ENCODE measurements around the gene EIF4E1B. TPM values are rescaled to one million over a fixed set of nuclear protein-coding genes. Genes with fewer than 3 reads are reported as not detected.

Gene EIF4E1B
- polyA plus RNA-seq, 1 donor from 2014 or later = 0.82 TPM

DNA sequence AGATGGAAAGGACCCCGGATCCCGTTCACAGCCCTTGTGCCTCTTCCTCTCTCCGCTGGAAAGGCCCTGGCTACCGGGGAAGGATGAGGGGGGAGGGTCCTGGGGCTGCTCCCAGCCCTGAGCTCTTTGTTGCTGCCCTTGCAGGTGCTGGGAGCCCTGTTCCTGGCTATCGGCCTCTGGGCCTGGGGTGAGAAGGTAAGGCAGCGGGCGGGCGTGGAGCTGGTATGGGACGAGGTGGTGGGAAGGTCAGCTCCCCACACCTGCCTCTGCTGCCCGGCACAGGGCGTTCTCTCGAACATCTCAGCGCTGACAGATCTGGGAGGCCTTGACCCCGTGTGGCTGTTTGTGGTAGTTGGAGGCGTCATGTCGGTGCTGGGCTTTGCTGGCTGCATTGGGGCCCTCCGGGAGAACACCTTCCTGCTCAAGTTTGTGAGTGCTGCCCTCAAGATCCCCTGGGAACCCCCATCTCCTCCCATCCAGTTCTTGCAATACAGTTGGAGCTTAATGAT, 21.1 kb downstream of the EIF4E1B start:
- H4K20me1 ChIP-seq (ENCODE audit: insufficient read depth) = no peaks in the 10 kb centered on the region
- no peaks in the 10 kb centered on the region for H3K9me2 ChIP-seq (ENCODE audit: insufficient read depth, low read length)
- no peaks in the 10 kb centered on the region for H3K36me3 ChIP-seq (ENCODE audit: insufficient read depth, low read length)
- H3K4me3 ChIP-seq (ENCODE audit: low read length) = no peak overlapping the region
- H2AFZ ChIP-seq (ENCODE audit: low read depth, low read length) = no peak overlapping the region
- H3K27ac ChIP-seq (ENCODE audit: low read length) = no peak overlapping the region
- no peak for TF ChIP-seq POLR2AphosphoS5 (IDR thresholded peaks at IDR 0.05)
- H3K79me2 ChIP-seq (replicated peaks; ENCODE audit: insufficient read depth, low read length) = peaks cover 9% of the 10 kb centered on the region
- H3K9me3 ChIP-seq (ENCODE audit: low read length) = no peaks in the 10 kb centered on the region
- no peaks in the 10 kb centered on the region for H3K27me3 ChIP-seq (ENCODE audit: insufficient read depth, low read depth, low read length)
- H3K4me2 ChIP-seq (ENCODE audit: low read length) = no peak overlapping the region
- no peak overlapping the region for H3K9ac ChIP-seq (ENCODE audit: low read length)
- H3F3A ChIP-seq (ENCODE audit: insufficient read depth, low read length, poor library complexity, severe bottlenecking) = no peaks in the 10 kb centered on the region

DNA sequence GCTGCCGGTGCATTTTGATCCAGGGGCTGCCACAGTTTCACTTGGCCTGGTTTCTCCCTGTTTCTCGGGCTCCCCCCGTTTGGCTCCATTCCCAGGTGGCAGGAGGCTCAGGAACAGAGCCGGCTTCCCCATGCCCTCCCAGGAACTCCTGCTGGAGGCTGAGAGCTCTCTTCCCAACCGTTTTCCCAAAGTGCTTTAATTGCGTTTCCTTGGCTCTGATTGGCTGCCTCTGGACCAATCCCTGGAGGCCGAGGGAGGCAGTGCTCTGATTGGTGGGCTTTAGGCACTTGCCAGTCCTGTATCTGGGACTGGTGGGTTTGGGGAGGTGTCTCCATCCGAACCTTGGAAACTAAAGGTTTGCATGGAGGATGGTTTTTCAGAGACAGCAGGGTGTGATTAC, 21.7 kb downstream of the EIF4E1B start:
- Histone ChIP-seq H3F3A (ENCODE audit: insufficient read depth, low read length, poor library complexity, severe bottlenecking) (no peaks in the 10 kb centered on the region), H3K4me2 (ENCODE audit: low read length) (no peak overlapping the region), H4K20me1 (ENCODE audit: insufficient read depth) (no peaks in the 10 kb centered on the region), H3K36me3 (ENCODE audit: insufficient read depth, low read length) (no peaks in the 10 kb centered on the region), H3K9ac (ENCODE audit: low read length) (no peak overlapping the region), H2AFZ (ENCODE audit: low read depth, low read length) (no peak overlapping the region), H3K9me2 (ENCODE audit: insufficient read depth, low read length) (no peaks in the 10 kb centered on the region), H3K9me3 (ENCODE audit: low read length) (no peaks in the 10 kb centered on the region), H3K4me3 (ENCODE audit: low read length) (no peak overlapping the region), H3K79me2 (replicated peaks; ENCODE audit: insufficient read depth, low read length) (peaks cover 9% of the 10 kb centered on the region), H3K27me3 (ENCODE audit: insufficient read depth, low read depth, low read length) (no peaks in the 10 kb centered on the region), H3K27ac (ENCODE audit: low read length) (no peak overlapping the region)
- TF ChIP-seq TAF1 (IDR thresholded peaks at IDR 0.05; ENCODE audit: low read depth) (no peak), RAD21 (conservative IDR thresholded peaks at IDR 0.05) (no peak), EP300 (conservative IDR thresholded peaks at IDR 0.05; ENCODE audit: poor library complexity, severe bottlenecking) (no peak), EZH2 (IDR thresholded peaks at IDR 0.05; ENCODE audit: borderline replicate concordance, insufficient read depth, low read length, poor library complexity, severe bottlenecking) (no peak), SMC3 (conservative IDR thresholded peaks at IDR 0.05; ENCODE audit: poor library complexity) (no peak)

DNA sequence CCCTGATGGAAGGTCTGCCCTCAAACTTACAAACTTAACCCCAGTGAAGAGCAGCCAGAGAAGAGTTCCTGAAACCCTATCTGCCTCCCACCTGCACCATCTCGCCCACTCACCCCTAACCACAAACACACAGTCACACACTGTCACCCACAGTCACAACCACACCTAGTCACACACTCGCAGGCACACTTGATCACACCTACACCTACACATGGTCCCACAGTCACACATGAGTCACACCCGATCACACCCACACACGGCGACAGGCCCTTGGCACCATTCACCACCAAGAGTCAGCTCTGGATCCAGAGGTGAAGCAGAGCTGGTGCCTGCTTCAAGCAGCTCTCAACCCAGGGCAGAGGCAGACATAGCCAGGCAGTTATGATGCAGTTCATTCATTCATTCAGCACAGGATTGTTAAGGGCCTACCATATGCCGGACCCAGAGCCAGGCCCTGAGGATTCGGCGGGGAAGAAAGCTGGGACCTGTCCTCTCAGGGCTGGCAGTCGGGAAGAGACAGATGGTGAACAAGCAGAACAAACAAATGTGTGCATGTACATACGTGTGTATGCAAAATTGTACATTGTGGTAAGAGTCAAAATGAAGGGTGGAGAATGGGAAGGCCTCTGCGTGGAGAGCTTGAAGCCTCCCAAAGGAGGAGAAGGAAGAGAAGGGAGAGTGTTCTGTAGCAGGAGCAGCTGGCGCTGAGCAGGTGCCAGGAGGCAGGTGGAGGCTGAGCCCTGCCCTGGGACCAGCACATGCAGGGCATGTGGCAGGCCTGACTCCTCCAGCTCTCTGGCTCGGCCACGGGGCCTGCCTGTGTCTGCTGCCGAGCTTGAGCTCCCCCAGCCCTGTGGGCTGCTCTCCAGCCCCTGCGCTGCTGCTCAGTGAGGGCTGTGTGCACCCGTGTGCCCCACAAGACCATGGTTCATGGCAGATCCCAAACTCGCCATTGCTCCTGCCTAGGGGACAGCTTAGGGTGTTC, 23.2 kb downstream of the EIF4E1B start:
- Histone ChIP-seq H3K27me3 (ENCODE audit: insufficient read depth, low read depth, low read length) (no peaks in the 10 kb centered on the region), H3K4me2 (ENCODE audit: low read length) (no peak overlapping the region), H3K36me3 (ENCODE audit: insufficient read depth, low read length) (no peaks in the 10 kb centered on the region), H2AFZ (ENCODE audit: low read depth, low read length) (no peak overlapping the region), H3K27ac (ENCODE audit: low read length) (no peak overlapping the region), H3K4me3 (ENCODE audit: low read length) (no peak overlapping the region), H3K79me2 (replicated peaks; ENCODE audit: insufficient read depth, low read length) (peaks cover 2% of the 10 kb centered on the region), H3K9ac (ENCODE audit: low read length) (no peak overlapping the region), H3F3A (ENCODE audit: insufficient read depth, low read length, poor library complexity, severe bottlenecking) (no peaks in the 10 kb centered on the region), H4K20me1 (ENCODE audit: insufficient read depth) (no peaks in the 10 kb centered on the region), H3K9me3 (ENCODE audit: low read length) (no peaks in the 10 kb centered on the region), H3K9me2 (ENCODE audit: insufficient read depth, low read length) (no peaks in the 10 kb centered on the region)
- TF ChIP-seq EP300 (conservative IDR thresholded peaks at IDR 0.05; ENCODE audit: poor library complexity, severe bottlenecking) (no peak), TAF1 (IDR thresholded peaks at IDR 0.05; ENCODE audit: low read depth) (no peak), RAD21 (conservative IDR thresholded peaks at IDR 0.05) (no peak), SMC3 (conservative IDR thresholded peaks at IDR 0.05; ENCODE audit: poor library complexity) (no peak), MXI1 (conservative IDR thresholded peaks at IDR 0.05; ENCODE audit: poor library complexity, severe bottlenecking) (no peak), EZH2 (IDR thresholded peaks at IDR 0.05; ENCODE audit: borderline replicate concordance, insufficient read depth, low read length, poor library complexity, severe bottlenecking) (no peak), POLR2AphosphoS5 (IDR thresholded peaks at IDR 0.05) (no peak)
- TF ChIP-seq, protein P1, sequence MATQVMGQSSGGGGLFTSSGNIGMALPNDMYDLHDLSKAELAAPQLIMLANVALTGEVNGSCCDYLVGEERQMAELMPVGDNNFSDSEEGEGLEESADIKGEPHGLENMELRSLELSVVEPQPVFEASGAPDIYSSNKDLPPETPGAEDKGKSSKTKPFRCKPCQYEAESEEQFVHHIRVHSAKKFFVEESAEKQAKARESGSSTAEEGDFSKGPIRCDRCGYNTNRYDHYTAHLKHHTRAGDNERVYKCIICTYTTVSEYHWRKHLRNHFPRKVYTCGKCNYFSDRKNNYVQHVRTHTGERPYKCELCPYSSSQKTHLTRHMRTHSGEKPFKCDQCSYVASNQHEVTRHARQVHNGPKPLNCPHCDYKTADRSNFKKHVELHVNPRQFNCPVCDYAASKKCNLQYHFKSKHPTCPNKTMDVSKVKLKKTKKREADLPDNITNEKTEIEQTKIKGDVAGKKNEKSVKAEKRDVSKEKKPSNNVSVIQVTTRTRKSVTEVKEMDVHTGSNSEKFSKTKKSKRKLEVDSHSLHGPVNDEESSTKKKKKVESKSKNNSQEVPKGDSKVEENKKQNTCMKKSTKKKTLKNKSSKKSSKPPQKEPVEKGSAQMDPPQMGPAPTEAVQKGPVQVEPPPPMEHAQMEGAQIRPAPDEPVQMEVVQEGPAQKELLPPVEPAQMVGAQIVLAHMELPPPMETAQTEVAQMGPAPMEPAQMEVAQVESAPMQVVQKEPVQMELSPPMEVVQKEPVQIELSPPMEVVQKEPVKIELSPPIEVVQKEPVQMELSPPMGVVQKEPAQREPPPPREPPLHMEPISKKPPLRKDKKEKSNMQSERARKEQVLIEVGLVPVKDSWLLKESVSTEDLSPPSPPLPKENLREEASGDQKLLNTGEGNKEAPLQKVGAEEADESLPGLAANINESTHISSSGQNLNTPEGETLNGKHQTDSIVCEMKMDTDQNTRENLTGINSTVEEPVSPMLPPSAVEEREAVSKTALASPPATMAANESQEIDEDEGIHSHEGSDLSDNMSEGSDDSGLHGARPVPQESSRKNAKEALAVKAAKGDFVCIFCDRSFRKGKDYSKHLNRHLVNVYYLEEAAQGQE (IDR thresholded peaks at IDR 0.05; ENCODE audit: borderline replicate concordance) = no peak
- TF ChIP-seq, protein P2, sequence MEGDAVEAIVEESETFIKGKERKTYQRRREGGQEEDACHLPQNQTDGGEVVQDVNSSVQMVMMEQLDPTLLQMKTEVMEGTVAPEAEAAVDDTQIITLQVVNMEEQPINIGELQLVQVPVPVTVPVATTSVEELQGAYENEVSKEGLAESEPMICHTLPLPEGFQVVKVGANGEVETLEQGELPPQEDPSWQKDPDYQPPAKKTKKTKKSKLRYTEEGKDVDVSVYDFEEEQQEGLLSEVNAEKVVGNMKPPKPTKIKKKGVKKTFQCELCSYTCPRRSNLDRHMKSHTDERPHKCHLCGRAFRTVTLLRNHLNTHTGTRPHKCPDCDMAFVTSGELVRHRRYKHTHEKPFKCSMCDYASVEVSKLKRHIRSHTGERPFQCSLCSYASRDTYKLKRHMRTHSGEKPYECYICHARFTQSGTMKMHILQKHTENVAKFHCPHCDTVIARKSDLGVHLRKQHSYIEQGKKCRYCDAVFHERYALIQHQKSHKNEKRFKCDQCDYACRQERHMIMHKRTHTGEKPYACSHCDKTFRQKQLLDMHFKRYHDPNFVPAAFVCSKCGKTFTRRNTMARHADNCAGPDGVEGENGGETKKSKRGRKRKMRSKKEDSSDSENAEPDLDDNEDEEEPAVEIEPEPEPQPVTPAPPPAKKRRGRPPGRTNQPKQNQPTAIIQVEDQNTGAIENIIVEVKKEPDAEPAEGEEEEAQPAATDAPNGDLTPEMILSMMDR (IDR thresholded peaks at IDR 0.05; ENCODE audit: poor library complexity, severe bottlenecking) = no peak

All from neural cell (in vitro differentiated cells).